WTC11 (cell line): ENCODE measurements around the gene GNA12. TPM values are rescaled to one million over a fixed set of nuclear protein-coding genes. Genes with fewer than 3 reads are reported as not detected.
A peak's percentile ranks its signal among the peaks of the same experiment; 100 is the strongest.

Source experiments
- ATAC-seq: fragments of 200-7000 bp; cut with Tn5 transposase; 2 replicates; pipeline ENCODE4 v1.10.0; 2021; ENCODE audit warnings: mild to moderate bottlenecking, moderate library complexity
- CTCF ChIA-PET: fragments of 300-600 bp; sonication (Branson Sonifier 250); formaldehyde crosslinking; loops from one replicate; lab custom pipeline; 2021; ENCODE audit warnings: antibody characterized with exemption; lab: Charles Lee
- POLR2A ChIA-PET: fragments of 350-600 bp; sonication (Branson Sonifier 250); formaldehyde crosslinking; loops from one replicate; lab custom pipeline; 2021; ENCODE audit warnings: antibody characterized with exemption; lab: Charles Lee
- DNase-seq: peaks from one replicate; pipeline ENCODE4 v3.0.0; 2021; ENCODE audit warnings: low spot score
- H3K27ac Mint-ChIP-seq: 2 replicates; pipeline ENCODE4 v1.8.0; 2021; ENCODE audit warnings: mixed read lengths
- H3K27me3 Mint-ChIP-seq: 2 replicates; pipeline ENCODE4 v1.8.0; 2021; ENCODE audit warnings: low read depth, mild to moderate bottlenecking, moderate library complexity, mixed read lengths
- H3K36me3 Mint-ChIP-seq: 2 replicates; pipeline ENCODE4 v1.8.0; 2021; ENCODE audit warnings: mixed read lengths
- H3K4me1 Mint-ChIP-seq: 2 replicates; pipeline ENCODE4 v1.8.0; 2022; ENCODE audit warnings: mixed read lengths
- H3K4me3 Mint-ChIP-seq: 2 replicates; pipeline ENCODE4 v1.8.0; 2021; ENCODE audit warnings: mild to moderate bottlenecking, moderate library complexity, mixed read lengths
- H3K9me3 Mint-ChIP-seq: 2 replicates; pipeline ENCODE4 v1.8.0; 2021; ENCODE audit warnings: mixed read lengths
- ATF3 ChIP-seq: sonication (generic); formaldehyde crosslinking; conservative IDR thresholded peaks from 2 replicates; pipeline ENCODE4 v1.8.1; 2022; ENCODE audit warnings: mild to moderate bottlenecking, missing genetic modification reagents
- CBFB ChIP-seq: sonication (generic); formaldehyde crosslinking; IDR thresholded peaks from 2 replicates; pipeline ENCODE4 v1.8.1; 2022; ENCODE audit warnings: mild to moderate bottlenecking, low read depth, missing genetic modification reagents
- CREM ChIP-seq: sonication (generic); formaldehyde crosslinking; IDR thresholded peaks from 2 replicates; pipeline ENCODE4 v1.8.1; 2022; ENCODE audit warnings: mild to moderate bottlenecking, missing genetic modification reagents, moderate library complexity
- E2F1 ChIP-seq: sonication (generic); formaldehyde crosslinking; IDR thresholded peaks from 2 replicates; pipeline ENCODE4 v1.8.0; 2022; ENCODE audit warnings: mild to moderate bottlenecking, missing genetic modification reagents
- ELF4 ChIP-seq: sonication (generic); formaldehyde crosslinking; IDR thresholded peaks from 2 replicates; pipeline ENCODE4 v1.8.1; 2022; ENCODE audit warnings: low read depth, mild to moderate bottlenecking, moderate library complexity, missing genetic modification reagents
- FOXK1 ChIP-seq: sonication (generic); formaldehyde crosslinking; IDR thresholded peaks from 2 replicates; pipeline ENCODE4 v1.8.0; 2022; ENCODE audit warnings: mild to moderate bottlenecking, moderate library complexity, missing genetic modification reagents
- FOXP1 ChIP-seq: sonication (generic); formaldehyde crosslinking; IDR thresholded peaks from 2 replicates; pipeline ENCODE4 v1.8.0; 2022; ENCODE audit warnings: missing genetic modification reagents, mild to moderate bottlenecking, moderate library complexity, borderline replicate concordance
- GRHL2 ChIP-seq: fragments of 250-450 bp; sonication (Bioruptor Pico); IDR thresholded peaks from 2 replicates; pipeline ENCODE4 v1.8.0; 2022; ENCODE audit warnings: mild to moderate bottlenecking, moderate library complexity; ENCODE audit not compliant: insufficient replicate concordance, severe bottlenecking
- RELA ChIP-seq: sonication (generic); formaldehyde crosslinking; IDR thresholded peaks from 2 replicates; pipeline ENCODE4 v1.8.1; 2022; ENCODE audit warnings: missing genetic modification reagents, mild to moderate bottlenecking, borderline replicate concordance
- TP53 ChIP-seq: sonication (generic); formaldehyde crosslinking; IDR thresholded peaks from 2 replicates; pipeline ENCODE4 v1.8.1; 2023; ENCODE audit warnings: mild to moderate bottlenecking, missing genetic modification reagents
- ZBTB21 ChIP-seq: sonication (generic); formaldehyde crosslinking; IDR thresholded peaks from 2 replicates; pipeline ENCODE4 v1.8.1; 2023; ENCODE audit warnings: mild to moderate bottlenecking, missing genetic modification reagents, borderline replicate concordance
- ZNF396 ChIP-seq: fragments of 250-450 bp; sonication (Bioruptor Pico); IDR thresholded peaks from 2 replicates; pipeline ENCODE4 v1.8.0; 2021; ENCODE audit warnings: mild to moderate bottlenecking, moderate library complexity, borderline replicate concordance
- ZNF423 ChIP-seq: fragments of 250-450 bp; sonication (Bioruptor Pico); IDR thresholded peaks from 2 replicates; pipeline ENCODE4 v2.1.2; 2022; ENCODE audit warnings: mild to moderate bottlenecking, moderate library complexity
- ZNF671 ChIP-seq: fragments of 250-450 bp; sonication (Bioruptor Pico); IDR thresholded peaks from 2 replicates; pipeline ENCODE4 v1.8.0; 2021; ENCODE audit warnings: mild to moderate bottlenecking
- total RNA-seq: library from RNA; stranded (reverse); gene quantifications from 3 replicates; pipeline ENCODE4 v1.2.3, GENCODE V29; 2021
- TF ChIP-seq, protein P1 (sequence below): fragments of 200-600 bp; IDR thresholded peaks from 2 replicates; pipeline ENCODE4 v1.8.0; 2022; ENCODE audit warnings: antibody characterized with exemption
- TF ChIP-seq, protein P2 (sequence below): sonication (generic); formaldehyde crosslinking; IDR thresholded peaks from 2 replicates; pipeline ENCODE4 v1.8.0; 2022; ENCODE audit warnings: mild to moderate bottlenecking, missing genetic modification reagents
- TF ChIP-seq, protein P3 (sequence below): sonication (generic); formaldehyde crosslinking; IDR thresholded peaks from 2 replicates; pipeline ENCODE4 v1.8.1; 2023; ENCODE audit warnings: mild to moderate bottlenecking, missing genetic modification reagents, borderline replicate concordance
- TF ChIP-seq, protein P4 (sequence below): sonication (generic); formaldehyde crosslinking; IDR thresholded peaks from 2 replicates; pipeline ENCODE4 v1.8.0; 2023; ENCODE audit warnings: missing genetic modification reagents

Gene GNA12
- total RNA-seq, 1 experiment from 2014 or later = 99.6 TPM

DNA sequence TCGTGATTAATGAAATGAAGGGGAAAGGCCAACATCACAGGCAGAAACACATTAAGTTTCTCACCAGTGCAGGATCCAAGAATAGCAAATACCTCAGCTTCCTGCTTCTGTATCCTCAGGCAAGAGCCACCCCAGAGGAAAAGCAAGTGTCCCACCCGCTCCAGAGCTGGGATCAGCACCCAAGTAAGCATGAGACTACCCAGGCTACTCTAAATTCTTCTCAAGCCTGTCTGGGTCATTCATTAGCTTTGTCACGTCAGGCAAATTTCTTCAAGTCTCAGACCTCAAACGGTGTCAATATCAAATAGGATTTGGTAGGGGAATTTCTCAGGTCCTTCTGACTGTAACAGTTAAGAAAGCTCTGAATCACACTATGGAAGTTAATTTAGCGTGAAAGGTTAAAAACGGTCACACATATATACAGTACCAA lies 59.0 kb downstream of the GNA12 start (continued):
- TF ChIP-seq, protein P1, sequence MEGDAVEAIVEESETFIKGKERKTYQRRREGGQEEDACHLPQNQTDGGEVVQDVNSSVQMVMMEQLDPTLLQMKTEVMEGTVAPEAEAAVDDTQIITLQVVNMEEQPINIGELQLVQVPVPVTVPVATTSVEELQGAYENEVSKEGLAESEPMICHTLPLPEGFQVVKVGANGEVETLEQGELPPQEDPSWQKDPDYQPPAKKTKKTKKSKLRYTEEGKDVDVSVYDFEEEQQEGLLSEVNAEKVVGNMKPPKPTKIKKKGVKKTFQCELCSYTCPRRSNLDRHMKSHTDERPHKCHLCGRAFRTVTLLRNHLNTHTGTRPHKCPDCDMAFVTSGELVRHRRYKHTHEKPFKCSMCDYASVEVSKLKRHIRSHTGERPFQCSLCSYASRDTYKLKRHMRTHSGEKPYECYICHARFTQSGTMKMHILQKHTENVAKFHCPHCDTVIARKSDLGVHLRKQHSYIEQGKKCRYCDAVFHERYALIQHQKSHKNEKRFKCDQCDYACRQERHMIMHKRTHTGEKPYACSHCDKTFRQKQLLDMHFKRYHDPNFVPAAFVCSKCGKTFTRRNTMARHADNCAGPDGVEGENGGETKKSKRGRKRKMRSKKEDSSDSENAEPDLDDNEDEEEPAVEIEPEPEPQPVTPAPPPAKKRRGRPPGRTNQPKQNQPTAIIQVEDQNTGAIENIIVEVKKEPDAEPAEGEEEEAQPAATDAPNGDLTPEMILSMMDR = no peak
- TF ChIP-seq FOXP1 (CRISPR knock-in tag) = no peak
- no peak for TF ChIP-seq ZNF423 (CRISPR knock-in tag)
- TF ChIP-seq CBFB (CRISPR knock-in tag) = no peak
- TF ChIP-seq ZNF396 (CRISPR knock-in tag) = no peak
- TF ChIP-seq ELF4 (CRISPR knock-in tag) = no peak
- no peak for TF ChIP-seq ATF3 (CRISPR knock-in tag)
- no peak for TF ChIP-seq CREM (CRISPR knock-in tag)
- TF ChIP-seq, protein P2, sequence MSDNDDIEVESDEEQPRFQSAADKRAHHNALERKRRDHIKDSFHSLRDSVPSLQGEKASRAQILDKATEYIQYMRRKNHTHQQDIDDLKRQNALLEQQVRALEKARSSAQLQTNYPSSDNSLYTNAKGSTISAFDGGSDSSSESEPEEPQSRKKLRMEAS (CRISPR knock-in tag) = no peak

DNA sequence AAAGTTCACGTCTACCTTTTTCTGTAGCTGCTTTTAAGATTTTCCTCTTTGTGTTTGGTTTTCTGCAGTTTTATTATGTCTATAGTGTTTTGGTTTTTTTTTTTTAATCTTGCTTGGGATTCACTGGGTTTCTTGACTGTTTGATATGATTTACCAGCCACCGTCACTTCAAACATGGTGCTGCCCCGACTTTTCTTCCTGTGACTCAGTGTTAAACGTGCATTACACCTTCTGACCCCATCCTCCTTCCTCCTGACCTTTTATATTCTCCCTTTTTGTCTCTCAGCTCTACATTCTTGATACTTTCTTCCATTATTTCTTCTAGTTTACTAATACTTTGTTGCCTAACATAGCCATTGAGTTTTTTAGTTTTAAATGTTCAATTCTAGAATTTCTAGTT lies 61.5 kb downstream of the GNA12 start:
- H3K27me3 Mint-ChIP-seq = no peaks in the 10 kb centered on the region
- POLR2A ChIA-PET = no interaction called here
- H3K27ac Mint-ChIP-seq = peak overlapping the region; percentile 36; the same call in 1 of the 2 replicates
- CTCF ChIA-PET = no interaction called here
- TF ChIP-seq RELA (CRISPR knock-in tag) = no peak
- TF ChIP-seq FOXK1 (CRISPR knock-in tag) = no peak
- TF ChIP-seq, protein P3, sequence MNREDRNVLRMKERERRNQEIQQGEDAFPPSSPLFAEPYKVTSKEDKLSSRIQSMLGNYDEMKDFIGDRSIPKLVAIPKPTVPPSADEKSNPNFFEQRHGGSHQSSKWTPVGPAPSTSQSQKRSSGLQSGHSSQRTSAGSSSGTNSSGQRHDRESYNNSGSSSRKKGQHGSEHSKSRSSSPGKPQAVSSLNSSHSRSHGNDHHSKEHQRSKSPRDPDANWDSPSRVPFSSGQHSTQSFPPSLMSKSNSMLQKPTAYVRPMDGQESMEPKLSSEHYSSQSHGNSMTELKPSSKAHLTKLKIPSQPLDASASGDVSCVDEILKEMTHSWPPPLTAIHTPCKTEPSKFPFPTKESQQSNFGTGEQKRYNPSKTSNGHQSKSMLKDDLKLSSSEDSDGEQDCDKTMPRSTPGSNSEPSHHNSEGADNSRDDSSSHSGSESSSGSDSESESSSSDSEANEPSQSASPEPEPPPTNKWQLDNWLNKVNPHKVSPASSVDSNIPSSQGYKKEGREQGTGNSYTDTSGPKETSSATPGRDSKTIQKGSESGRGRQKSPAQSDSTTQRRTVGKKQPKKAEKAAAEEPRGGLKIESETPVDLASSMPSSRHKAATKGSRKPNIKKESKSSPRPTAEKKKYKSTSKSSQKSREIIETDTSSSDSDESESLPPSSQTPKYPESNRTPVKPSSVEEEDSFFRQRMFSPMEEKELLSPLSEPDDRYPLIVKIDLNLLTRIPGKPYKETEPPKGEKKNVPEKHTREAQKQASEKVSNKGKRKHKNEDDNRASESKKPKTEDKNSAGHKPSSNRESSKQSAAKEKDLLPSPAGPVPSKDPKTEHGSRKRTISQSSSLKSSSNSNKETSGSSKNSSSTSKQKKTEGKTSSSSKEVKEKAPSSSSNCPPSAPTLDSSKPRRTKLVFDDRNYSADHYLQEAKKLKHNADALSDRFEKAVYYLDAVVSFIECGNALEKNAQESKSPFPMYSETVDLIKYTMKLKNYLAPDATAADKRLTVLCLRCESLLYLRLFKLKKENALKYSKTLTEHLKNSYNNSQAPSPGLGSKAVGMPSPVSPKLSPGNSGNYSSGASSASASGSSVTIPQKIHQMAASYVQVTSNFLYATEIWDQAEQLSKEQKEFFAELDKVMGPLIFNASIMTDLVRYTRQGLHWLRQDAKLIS = no peak
- no peak for TF ChIP-seq ZNF671
- no peak for TF ChIP-seq FOXP1 (CRISPR knock-in tag)
- TF ChIP-seq ZBTB21 (CRISPR knock-in tag) = no peak
- no peak for TF ChIP-seq E2F1 (CRISPR knock-in tag)
- TF ChIP-seq TP53 = no peak
- TF ChIP-seq GRHL2 = no peak
- TF ChIP-seq, protein P4, sequence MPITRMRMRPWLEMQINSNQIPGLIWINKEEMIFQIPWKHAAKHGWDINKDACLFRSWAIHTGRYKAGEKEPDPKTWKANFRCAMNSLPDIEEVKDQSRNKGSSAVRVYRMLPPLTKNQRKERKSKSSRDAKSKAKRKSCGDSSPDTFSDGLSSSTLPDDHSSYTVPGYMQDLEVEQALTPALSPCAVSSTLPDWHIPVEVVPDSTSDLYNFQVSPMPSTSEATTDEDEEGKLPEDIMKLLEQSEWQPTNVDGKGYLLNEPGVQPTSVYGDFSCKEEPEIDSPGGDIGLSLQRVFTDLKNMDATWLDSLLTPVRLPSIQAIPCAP = no peak
- TF ChIP-seq, all 79 proteins: peak for 0
- peaks cover 6% of the 10 kb centered on the region; the same call in 1 of the 2 replicates for H3K9me3 Mint-ChIP-seq
- peaks cover 43% of the 10 kb centered on the region for H3K4me1 Mint-ChIP-seq
- no peak for DNase-seq
- ATAC-seq = no peak
- peaks cover 42% of the 10 kb centered on the region for H3K36me3 Mint-ChIP-seq
- no peak overlapping the region for H3K4me3 Mint-ChIP-seq
